ENCODE results near the gene OR2A14.

OR2A14 gene

DNA sequence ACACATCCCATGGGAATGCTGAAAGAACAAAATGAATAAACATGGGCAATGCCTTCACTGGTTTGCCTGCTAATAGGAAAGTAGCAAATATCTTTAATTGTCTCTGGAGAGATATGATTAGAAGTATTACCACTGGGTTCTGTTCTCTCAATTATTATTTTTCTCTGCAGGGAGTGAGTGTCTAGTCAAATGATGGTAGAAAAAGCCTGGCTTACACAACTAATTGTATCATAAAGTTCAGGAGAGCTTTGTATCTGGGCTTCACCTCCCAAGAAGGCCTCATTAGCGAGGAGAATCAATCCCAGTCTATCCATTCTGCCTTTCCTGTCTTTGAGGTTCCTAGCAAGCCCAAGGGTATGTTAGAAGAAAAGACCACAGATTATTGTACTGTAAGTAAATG lies at the start of gene OR2A14:
TSS of gene OR2A14 (plus strand) at position 301 of the 400 bp plus-strand sequence. CDS start 5,937 bp downstream, outside the sequence.
- H3K4me2 ChIP-seq, result no peak within 1 kb of the TSS

DNA sequence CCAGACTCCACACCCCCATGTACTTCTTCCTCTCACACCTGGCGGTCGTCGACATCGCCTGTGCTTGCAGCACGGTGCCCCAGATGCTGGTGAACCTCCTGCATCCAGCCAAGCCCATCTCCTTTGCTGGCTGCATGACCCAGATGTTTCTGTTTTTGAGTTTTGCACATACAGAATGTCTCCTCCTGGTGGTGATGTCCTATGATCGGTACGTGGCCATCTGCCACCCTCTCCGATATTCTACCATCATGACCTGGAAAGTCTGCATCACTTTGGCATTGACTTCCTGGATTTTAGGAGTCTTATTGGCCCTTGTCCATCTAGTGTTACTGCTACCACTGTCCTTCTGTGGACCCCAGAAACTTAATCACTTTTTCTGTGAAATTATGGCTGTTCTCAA lies 48.6 kb upstream of the OR2A14 start:
- Histone ChIP-seq H3K4me3 (no peak overlapping the region), H3K4me2 (no peak overlapping the region), H4K20me1 (no peaks in the 10 kb centered on the region), H3K4me1 (no peaks in the 10 kb centered on the region), H3K27ac (no peak overlapping the region), H3K9me3 (replicated peaks in 1 of 11) (no peaks in the 10 kb centered on the region), H3K27me3 (no peaks in the 10 kb centered on the region), H3K36me3 (no peaks in the 10 kb centered on the region), H3K9ac (no peak overlapping the region)
- no peak for TF ChIP-seq Cebpa-rat (IDR thresholded peaks at IDR 0.05)

More for the DNA sequence above, at the start of gene OR2A14:
- H3K4me3 ChIP-seq, result no peak within 1 kb of the TSS
- no peaks in the 10 kb centered on the region for H3K27me3 ChIP-seq
- no peak within 1 kb of the TSS for H3K9ac ChIP-seq
- H3K9me3 ChIP-seq (replicated peaks in 1 of 11), result no peaks in the 10 kb centered on the region
- H3K4me1 ChIP-seq, result no peaks in the 10 kb centered on the region
- H4K20me1 ChIP-seq, result no peaks in the 10 kb centered on the region
- no peak for TF ChIP-seq Cebpa-rat (IDR thresholded peaks at IDR 0.05)
- H3K27ac ChIP-seq, result no peak within 1 kb of the TSS
- H3K36me3 ChIP-seq, result no peaks in the 10 kb centered on the region

- Histone ChIP-seq H4K20me1 (no peaks in the 10 kb centered on the region), H3K4me1 (no peaks in the 10 kb centered on the region), H3K4me2 (no peak within 1 kb of the TSS), H3K9me3 (replicated peaks in 1 of 11) (peaks cover 0 to 4% (median 0%) of the 10 kb centered on the region in 11 experiments; a peak in 4 of 22 replicates), H3K27me3 (no peaks in the 10 kb centered on the region), H3K27ac (no peak within 1 kb of the TSS), H3K36me3 (no peaks in the 10 kb centered on the region), H3K9ac (no peak within 1 kb of the TSS), H3K4me3 (no peak within 1 kb of the TSS)
- TF ChIP-seq Cebpa-rat (IDR thresholded peaks at IDR 0.05), result no peak
Observed at GRCh38 chr7:144085978-144086377, 37.0 kb upstream of the OR2A14 start, which contains the start of gene OR2A12. TSS of gene OR2A12 (plus strand) at chr7:144086278. CDS start at chr7:144095108, 8,830 bp downstream.

DNA sequence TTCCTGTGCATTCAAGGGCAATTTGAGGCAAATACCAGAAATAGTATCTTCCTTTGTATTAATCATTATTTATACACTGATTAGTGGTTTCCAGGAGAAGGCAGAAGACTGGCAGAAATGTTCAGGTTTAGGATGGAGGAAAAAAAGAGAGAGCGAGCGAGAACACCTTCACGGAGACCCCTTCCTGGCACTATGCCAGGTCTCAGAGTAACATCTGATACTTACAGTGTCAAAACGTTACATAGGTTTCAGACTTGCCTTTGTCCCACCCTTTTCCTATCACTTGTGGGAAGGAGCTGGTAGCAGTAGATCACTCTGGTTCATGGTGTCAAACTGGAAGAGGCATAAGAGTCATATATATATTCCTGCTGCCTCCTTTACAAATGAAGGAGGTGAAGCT lies 36.2 kb upstream of the OR2A14 start:
- TF ChIP-seq Cebpa-rat (IDR thresholded peaks at IDR 0.05), result no peak
- H3K27ac ChIP-seq, result no peak overlapping the region
- no peak overlapping the region for H3K9ac ChIP-seq
- H3K4me2 ChIP-seq, result no peak overlapping the region
- H3K36me3 ChIP-seq, result no peaks in the 10 kb centered on the region
- H3K27me3 ChIP-seq, result no peaks in the 10 kb centered on the region
- H4K20me1 ChIP-seq, result no peaks in the 10 kb centered on the region
- peaks cover 0 to 4% (median 0%) of the 10 kb centered on the region in 11 experiments; a peak in 4 of 22 replicates for H3K9me3 ChIP-seq (replicated peaks in 1 of 11)
- no peak overlapping the region for H3K4me3 ChIP-seq
- H3K4me1 ChIP-seq, result no peaks in the 10 kb centered on the region

- Histone ChIP-seq H3K4me2 (no peak overlapping the region), H3K4me3 (no peak overlapping the region), H3K36me3 (no peaks in the 10 kb centered on the region), H3K9me3 (replicated peaks in 1 of 11) (peaks cover 0 to 4% (median 0%) of the 10 kb centered on the region in 11 experiments; a peak in 5 of 22 replicates), H3K4me1 (no peaks in the 10 kb centered on the region), H3K9ac (no peak overlapping the region), H4K20me1 (no peaks in the 10 kb centered on the region), H3K27ac (no peak overlapping the region), H3K27me3 (no peaks in the 10 kb centered on the region)
- TF ChIP-seq Cebpa-rat (IDR thresholded peaks at IDR 0.05), result no peak
Observed at GRCh38 chr7:144087230-144087629, 35.7 kb upstream of the OR2A14 start.

DNA sequence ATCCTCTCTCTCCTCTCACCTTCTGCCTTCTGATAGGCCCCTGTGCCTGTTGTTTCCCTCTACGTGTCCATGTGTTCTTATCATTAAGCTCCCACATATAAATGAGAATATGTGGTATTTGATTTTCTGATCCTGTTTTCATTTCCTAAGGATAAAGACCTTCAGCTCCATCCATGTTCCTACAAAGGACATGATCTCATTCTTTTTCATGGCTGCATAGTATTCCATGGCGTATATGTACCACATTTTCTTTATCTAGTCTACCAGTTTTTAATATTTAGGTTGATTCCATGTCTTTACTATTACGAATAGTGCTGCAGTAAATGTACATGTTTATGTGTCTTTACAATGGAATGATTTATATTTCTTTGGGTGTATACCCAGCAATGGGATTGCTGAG lies 32.3 kb upstream of the OR2A14 start:
- no peak for TF ChIP-seq Cebpa-rat (IDR thresholded peaks at IDR 0.05)
- no peaks in the 10 kb centered on the region for H3K4me1 ChIP-seq
- H3K36me3 ChIP-seq, result no peaks in the 10 kb centered on the region

GRCh38 chr7:144098776-144099175 lies 24.2 kb upstream of the OR2A14 start:
- Histone ChIP-seq H3K9ac (no peak overlapping the region), H3K27me3 (no peaks in the 10 kb centered on the region), H3K27ac (no peak overlapping the region), H3K4me2 (no peak overlapping the region), H3K4me1 (no peaks in the 10 kb centered on the region), H4K20me1 (no peaks in the 10 kb centered on the region), H3K9me3 (replicated peaks in 1 of 11) (no peaks in the 10 kb centered on the region; a peak in 1 of 22 replicates), H3K36me3 (no peaks in the 10 kb centered on the region), H3K4me3 (no peak overlapping the region)
- no peak for TF ChIP-seq Cebpa-rat (IDR thresholded peaks at IDR 0.05)

More for the DNA sequence above, 32.3 kb upstream of the OR2A14 start:
- H3K27ac ChIP-seq, result no peak overlapping the region
- peaks cover 0 to 4% (median 0%) of the 10 kb centered on the region in 11 experiments; a peak in 6 of 22 replicates for H3K9me3 ChIP-seq (replicated peaks in 1 of 11)
- no peaks in the 10 kb centered on the region for H3K27me3 ChIP-seq
- no peak overlapping the region for H3K9ac ChIP-seq
- H4K20me1 ChIP-seq, result no peaks in the 10 kb centered on the region
- H3K4me3 ChIP-seq, result no peak overlapping the region
- H3K4me2 ChIP-seq, result no peak overlapping the region

DNA sequence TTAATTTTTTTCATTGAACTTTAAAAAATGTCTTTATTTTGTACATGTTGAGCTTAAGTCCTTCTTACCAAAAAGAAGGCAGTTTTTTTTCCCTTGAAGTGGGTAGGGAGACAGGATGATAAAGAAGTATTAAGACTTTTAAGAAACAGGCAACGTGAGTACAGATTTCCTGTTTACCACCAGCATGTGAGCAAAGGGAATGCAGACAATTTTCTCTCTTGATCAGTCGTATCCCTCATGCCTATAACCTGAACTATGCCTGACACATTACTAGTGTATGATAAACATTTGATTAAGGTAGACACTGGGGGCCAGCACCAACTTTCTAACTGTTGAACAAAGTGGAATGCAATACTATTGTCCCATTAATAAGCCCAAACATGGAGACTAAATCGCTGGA lies 22.4 kb upstream of the OR2A14 start:
- no peak overlapping the region for H3K27ac ChIP-seq
- TF ChIP-seq Cebpa-rat (IDR thresholded peaks at IDR 0.05), result no peak
- peaks cover 0 to 2% (median 1%) of the 10 kb centered on the region in 10 experiments; a peak in 9 of 20 replicates for H3K4me1 ChIP-seq
- no peaks in the 10 kb centered on the region for H3K27me3 ChIP-seq
- H3K9me3 ChIP-seq (replicated peaks in 1 of 11), result no peaks in the 10 kb centered on the region; a peak in 1 of 22 replicates
- H3K9ac ChIP-seq, result no peak overlapping the region
- H3K4me3 ChIP-seq, result no peak overlapping the region
- no peaks in the 10 kb centered on the region for H4K20me1 ChIP-seq
- H3K36me3 ChIP-seq, result no peaks in the 10 kb centered on the region
- no peak overlapping the region for H3K4me2 ChIP-seq

GRCh38 chr7:144102041-144102440 lies 20.9 kb upstream of the OR2A14 start:
- Histone ChIP-seq H3K4me1 (peaks cover 0 to 8% (median 5%) of the 10 kb centered on the region in 10 experiments; a peak in 9 of 20 replicates), H3K4me3 (no peak overlapping the region), H3K36me3 (no peaks in the 10 kb centered on the region), H3K9me3 (replicated peaks in 1 of 11) (no peaks in the 10 kb centered on the region), H3K9ac (no peak overlapping the region), H4K20me1 (no peaks in the 10 kb centered on the region), H3K4me2 (no peak overlapping the region), H3K27ac (no peak overlapping the region), H3K27me3 (no peaks in the 10 kb centered on the region)
- no peak for TF ChIP-seq Cebpa-rat (IDR thresholded peaks at IDR 0.05)

GRCh38 chr7:144105211-144105610 lies 17.8 kb upstream of the OR2A14 start:
- Histone ChIP-seq H3K4me3 (no peak overlapping the region), H3K9ac (no peak overlapping the region), H3K4me1 (peaks cover 0 to 8% (median 5%) of the 10 kb centered on the region in 10 experiments; a peak in 9 of 20 replicates), H4K20me1 (no peaks in the 10 kb centered on the region), H3K36me3 (no peaks in the 10 kb centered on the region), H3K27ac (no peak overlapping the region), H3K9me3 (replicated peaks in 1 of 11) (no peaks in the 10 kb centered on the region), H3K4me2 (peak overlapping the region in 1 of 11 experiments; percentile 1; a peak in 1 of 22 replicates), H3K27me3 (no peaks in the 10 kb centered on the region)
- no peak for TF ChIP-seq Cebpa-rat (IDR thresholded peaks at IDR 0.05)
